HEK293 (cell line): ENCODE data around the gene HNF1B.

ENCODE experiments used
- TCF7L2 ChIP-seq: IDR thresholded peaks from 2 replicates; pipeline ENCODE4 v1.6.1; 2011; ENCODE audit warnings: low read depth, mild to moderate bottlenecking, inconsistent platforms, low read length, moderate library complexity, borderline replicate concordance
- ZNF274 ChIP-seq, 2 experiments: fragments of 200-500 bp in 1 of 2; fragments of 450-650 bp in 1 of 2; sonication (Bioruptor generic) in 1 of 2; formaldehyde crosslinking in 1 of 2; IDR thresholded peaks; 2 replicates each; pipeline versions ENCODE4 v1.5.1 to v1.6.1; 2014 to 2016; ENCODE audit warnings: borderline replicate concordance in 1 of 2, inconsistent platforms in 1 of 2, low read length in 1 of 2, missing biosample characterization in 1 of 2, missing genetic modification characterization in 1 of 2
- ZNF341 ChIP-seq: fragments of 450-650 bp; formaldehyde crosslinking; IDR thresholded peaks from 2 replicates; pipeline ENCODE4; 2016; ENCODE audit warnings: low read depth, missing biosample characterization, missing genetic modification characterization
- ZNF391 ChIP-seq: fragments of 450-650 bp; formaldehyde crosslinking; IDR thresholded peaks from 2 replicates; pipeline ENCODE4 v1.5.1; 2016; ENCODE audit warnings: low read depth, missing biosample characterization, missing genetic modification characterization, borderline replicate concordance
- TF ChIP-seq, protein P1 (sequence below): fragments of 450-650 bp; formaldehyde crosslinking; IDR thresholded peaks from 2 replicates; pipeline ENCODE4 v1.5.1; 2016; ENCODE audit warnings: missing biosample characterization, missing genetic modification characterization
- TF ChIP-seq, protein P2 (sequence below): fragments of 450-650 bp; formaldehyde crosslinking; IDR thresholded peaks from 2 replicates; pipeline ENCODE4 v1.5.1; 2016; ENCODE audit warnings: missing biosample characterization, missing genetic modification characterization
- TF ChIP-seq, protein P3 (sequence below): fragments of 450-650 bp; formaldehyde crosslinking; IDR thresholded peaks from 2 replicates; pipeline ENCODE4 v1.5.0; 2017; ENCODE audit warnings: missing biosample characterization, missing genetic modification characterization, borderline replicate concordance

DNA sequence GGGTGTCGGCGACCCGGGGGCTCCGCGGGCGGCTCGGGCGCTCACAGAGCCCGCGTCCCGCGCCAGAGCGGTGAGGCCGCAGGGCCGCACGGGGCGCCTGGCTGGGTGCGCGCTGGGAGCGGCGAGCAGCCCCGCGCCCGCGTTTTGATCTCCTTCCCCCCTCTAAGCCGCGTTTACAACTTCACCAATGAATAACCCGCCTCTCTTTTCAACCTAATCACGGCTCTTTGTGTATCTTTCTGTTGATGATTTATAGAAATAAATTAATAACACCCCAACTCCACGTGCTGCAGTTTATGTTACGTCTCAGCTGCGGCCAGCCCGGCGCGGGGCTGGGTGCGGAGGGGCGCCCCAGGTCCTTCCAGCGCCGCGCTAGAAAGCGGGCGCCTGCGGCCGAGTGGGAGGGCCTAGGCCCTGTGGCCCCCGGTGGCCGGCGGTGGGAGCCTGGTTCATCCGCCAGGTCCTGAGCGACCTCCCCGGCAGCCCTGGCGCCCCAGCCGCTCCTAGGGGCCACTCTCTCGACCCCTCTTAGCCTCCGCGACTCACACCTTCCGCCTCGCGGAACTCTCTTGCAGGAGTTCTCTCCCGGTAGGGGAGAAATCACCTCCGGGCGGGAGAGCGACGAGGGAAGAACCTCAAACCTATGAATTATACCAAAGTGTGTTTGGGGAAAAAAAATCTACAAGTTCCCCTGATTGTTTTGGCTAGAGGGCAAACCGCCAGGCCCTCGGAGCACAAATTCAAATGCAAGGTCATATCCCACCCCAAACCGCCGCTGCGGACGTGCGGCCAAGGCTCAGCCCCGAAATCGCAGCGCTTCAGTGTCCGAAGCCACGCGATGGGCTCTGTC lies 1.9 kb downstream of the HNF1B start:
- TF ChIP-seq ZNF391 (tag by site-specific recombination), result no peak
- no peak for TF ChIP-seq ZNF274 (IDR thresholded peaks at IDR 0.05; ENCODE audit: low read length)
- no peak for TF ChIP-seq ZNF274 (tag by site-specific recombination; IDR thresholded peaks at IDR 0.05; ENCODE audit: borderline replicate concordance)
- TF ChIP-seq, protein P1, sequence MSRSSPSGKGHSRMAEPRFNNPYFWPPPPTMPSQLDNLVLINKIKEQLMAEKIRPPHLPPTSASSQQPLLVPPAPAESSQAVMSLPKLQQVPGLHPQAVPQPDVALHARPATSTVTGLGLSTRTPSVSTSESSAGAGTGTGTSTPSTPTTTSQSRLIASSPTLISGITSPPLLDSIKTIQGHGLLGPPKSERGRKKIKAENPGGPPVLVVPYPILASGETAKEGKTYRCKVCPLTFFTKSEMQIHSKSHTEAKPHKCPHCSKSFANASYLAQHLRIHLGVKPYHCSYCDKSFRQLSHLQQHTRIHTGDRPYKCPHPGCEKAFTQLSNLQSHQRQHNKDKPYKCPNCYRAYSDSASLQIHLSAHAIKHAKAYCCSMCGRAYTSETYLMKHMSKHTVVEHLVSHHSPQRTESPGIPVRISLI (tag by site-specific recombination), result no peak
- TF ChIP-seq, protein P2, sequence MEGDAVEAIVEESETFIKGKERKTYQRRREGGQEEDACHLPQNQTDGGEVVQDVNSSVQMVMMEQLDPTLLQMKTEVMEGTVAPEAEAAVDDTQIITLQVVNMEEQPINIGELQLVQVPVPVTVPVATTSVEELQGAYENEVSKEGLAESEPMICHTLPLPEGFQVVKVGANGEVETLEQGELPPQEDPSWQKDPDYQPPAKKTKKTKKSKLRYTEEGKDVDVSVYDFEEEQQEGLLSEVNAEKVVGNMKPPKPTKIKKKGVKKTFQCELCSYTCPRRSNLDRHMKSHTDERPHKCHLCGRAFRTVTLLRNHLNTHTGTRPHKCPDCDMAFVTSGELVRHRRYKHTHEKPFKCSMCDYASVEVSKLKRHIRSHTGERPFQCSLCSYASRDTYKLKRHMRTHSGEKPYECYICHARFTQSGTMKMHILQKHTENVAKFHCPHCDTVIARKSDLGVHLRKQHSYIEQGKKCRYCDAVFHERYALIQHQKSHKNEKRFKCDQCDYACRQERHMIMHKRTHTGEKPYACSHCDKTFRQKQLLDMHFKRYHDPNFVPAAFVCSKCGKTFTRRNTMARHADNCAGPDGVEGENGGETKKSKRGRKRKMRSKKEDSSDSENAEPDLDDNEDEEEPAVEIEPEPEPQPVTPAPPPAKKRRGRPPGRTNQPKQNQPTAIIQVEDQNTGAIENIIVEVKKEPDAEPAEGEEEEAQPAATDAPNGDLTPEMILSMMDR (tag by site-specific recombination), result no peak
- TF ChIP-seq, protein P3, sequence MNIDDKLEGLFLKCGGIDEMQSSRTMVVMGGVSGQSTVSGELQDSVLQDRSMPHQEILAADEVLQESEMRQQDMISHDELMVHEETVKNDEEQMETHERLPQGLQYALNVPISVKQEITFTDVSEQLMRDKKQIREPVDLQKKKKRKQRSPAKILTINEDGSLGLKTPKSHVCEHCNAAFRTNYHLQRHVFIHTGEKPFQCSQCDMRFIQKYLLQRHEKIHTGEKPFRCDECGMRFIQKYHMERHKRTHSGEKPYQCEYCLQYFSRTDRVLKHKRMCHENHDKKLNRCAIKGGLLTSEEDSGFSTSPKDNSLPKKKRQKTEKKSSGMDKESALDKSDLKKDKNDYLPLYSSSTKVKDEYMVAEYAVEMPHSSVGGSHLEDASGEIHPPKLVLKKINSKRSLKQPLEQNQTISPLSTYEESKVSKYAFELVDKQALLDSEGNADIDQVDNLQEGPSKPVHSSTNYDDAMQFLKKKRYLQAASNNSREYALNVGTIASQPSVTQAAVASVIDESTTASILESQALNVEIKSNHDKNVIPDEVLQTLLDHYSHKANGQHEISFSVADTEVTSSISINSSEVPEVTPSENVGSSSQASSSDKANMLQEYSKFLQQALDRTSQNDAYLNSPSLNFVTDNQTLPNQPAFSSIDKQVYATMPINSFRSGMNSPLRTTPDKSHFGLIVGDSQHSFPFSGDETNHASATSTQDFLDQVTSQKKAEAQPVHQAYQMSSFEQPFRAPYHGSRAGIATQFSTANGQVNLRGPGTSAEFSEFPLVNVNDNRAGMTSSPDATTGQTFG (tag by site-specific recombination), result no peak
- TF ChIP-seq TCF7L2, result no peak
- no peak for TF ChIP-seq ZNF341 (tag by site-specific recombination)
